ENCODE results near the gene PHAX.

Gene PHAX

DNA sequence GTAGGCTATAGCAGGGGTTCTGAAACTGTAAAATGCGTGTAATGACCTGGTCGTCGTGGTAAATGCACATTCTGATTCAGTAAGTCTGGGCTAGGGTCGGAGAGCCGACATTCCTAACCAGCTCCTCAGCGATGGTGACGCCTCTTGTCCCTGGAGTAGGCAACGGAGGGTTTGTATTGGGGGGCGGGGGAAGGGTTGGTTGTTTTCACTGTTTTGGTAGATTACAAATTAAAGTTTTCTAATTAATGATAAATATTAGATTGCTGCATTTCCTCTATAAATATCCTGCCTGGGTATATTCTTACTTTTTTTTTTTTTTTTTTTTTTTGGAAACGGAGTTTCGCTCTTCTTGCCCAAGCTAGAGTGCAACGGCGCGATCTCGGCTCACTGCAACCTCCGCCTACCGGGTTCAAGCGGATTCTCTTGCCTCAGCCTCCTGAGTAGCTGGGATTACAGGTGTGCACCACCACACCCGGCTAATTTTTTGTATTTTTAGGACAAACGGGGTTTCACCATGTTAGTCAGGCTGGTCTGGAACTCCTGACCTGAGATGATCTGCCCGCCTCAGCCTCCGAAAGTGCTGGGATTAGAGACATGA is 5.2 kb upstream of the PHAX start:
- ATAC-seq: no peak; the same call in 2 of the 3 replicates
- TF ChIP-seq CREB5 (CRISPR knock-in tag; IDR thresholded peaks at IDR 0.05; ENCODE audit: low read depth) (no peak), TCF4 (CRISPR knock-in tag; IDR thresholded peaks at IDR 0.05; ENCODE audit: borderline replicate concordance) (no peak), CSDC2 (CRISPR knock-in tag; IDR thresholded peaks at IDR 0.05) (no peak), PPARA (CRISPR knock-in tag; IDR thresholded peaks at IDR 0.05; ENCODE audit: borderline replicate concordance) (no peak), ARNTL (CRISPR knock-in tag; IDR thresholded peaks at IDR 0.05; ENCODE audit: borderline replicate concordance, low read depth) (no peak), ESRRG (CRISPR knock-in tag; IDR thresholded peaks at IDR 0.05) (no peak), ZC3H10 (CRISPR knock-in tag; IDR thresholded peaks at IDR 0.05) (no peak), ZFP30 (CRISPR knock-in tag; IDR thresholded peaks at IDR 0.05) (no peak), ZFP3 (CRISPR knock-in tag; IDR thresholded peaks at IDR 0.05) (no peak), RARB (CRISPR knock-in tag; IDR thresholded peaks at IDR 0.05) (no peak), BACH2 (CRISPR knock-in tag; IDR thresholded peaks at IDR 0.05; ENCODE audit: borderline replicate concordance) (no peak), TOX (CRISPR knock-in tag; IDR thresholded peaks at IDR 0.05; ENCODE audit: borderline replicate concordance) (no peak)
- TF ChIP-seq, protein P1, sequence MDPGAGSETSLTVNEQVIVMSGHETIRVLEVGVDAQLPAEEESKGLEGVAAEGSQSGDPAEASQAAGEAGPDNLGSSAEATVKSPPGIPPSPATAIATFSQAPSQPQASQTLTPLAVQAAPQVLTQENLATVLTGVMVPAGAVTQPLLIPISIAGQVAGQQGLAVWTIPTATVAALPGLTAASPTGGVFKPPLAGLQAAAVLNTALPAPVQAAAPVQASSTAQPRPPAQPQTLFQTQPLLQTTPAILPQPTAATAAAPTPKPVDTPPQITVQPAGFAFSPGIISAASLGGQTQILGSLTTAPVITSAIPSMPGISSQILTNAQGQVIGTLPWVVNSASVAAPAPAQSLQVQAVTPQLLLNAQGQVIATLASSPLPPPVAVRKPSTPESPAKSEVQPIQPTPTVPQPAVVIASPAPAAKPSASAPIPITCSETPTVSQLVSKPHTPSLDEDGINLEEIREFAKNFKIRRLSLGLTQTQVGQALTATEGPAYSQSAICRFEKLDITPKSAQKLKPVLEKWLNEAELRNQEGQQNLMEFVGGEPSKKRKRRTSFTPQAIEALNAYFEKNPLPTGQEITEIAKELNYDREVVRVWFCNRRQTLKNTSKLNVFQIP (CRISPR knock-in tag; IDR thresholded peaks at IDR 0.05; ENCODE audit: borderline replicate concordance, low read depth): no peak
- TF ChIP-seq, protein P2, sequence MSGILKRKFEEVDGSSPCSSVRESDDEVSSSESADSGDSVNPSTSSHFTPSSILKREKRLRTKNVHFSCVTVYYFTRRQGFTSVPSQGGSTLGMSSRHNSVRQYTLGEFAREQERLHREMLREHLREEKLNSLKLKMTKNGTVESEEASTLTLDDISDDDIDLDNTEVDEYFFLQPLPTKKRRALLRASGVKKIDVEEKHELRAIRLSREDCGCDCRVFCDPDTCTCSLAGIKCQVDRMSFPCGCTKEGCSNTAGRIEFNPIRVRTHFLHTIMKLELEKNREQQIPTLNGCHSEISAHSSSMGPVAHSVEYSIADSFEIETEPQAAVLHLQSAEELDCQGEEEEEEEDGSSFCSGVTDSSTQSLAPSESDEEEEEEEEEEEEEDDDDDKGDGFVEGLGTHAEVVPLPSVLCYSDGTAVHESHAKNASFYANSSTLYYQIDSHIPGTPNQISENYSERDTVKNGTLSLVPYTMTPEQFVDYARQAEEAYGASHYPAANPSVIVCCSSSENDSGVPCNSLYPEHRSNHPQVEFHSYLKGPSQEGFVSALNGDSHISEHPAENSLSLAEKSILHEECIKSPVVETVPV (CRISPR knock-in tag; IDR thresholded peaks at IDR 0.05): no peak

DNA sequence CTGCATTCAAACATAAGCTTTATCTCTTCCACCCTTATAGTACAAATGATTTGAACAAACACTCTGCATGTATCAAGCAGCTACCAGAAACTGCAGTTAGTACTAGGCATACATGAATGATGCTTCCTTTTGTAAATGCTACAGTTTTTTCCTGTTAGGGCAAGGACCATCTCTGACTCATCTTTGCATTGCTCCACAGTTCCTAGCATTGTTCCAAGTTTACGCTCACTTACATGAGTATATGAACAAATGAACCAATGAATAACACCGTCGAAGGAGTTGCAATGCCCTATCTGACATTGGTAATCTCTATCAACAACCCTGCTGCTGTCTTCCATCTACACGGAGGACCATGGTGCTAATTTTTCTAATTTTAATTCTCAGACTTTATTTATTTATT is 3.6 kb upstream of the PHAX start:
- ATAC-seq: no peak
- no peak for TF ChIP-seq ARNTL (CRISPR knock-in tag; IDR thresholded peaks at IDR 0.05; ENCODE audit: borderline replicate concordance, low read depth)
- TF ChIP-seq BACH2 (CRISPR knock-in tag; IDR thresholded peaks at IDR 0.05; ENCODE audit: borderline replicate concordance): no peak
- TF ChIP-seq, protein P3, sequence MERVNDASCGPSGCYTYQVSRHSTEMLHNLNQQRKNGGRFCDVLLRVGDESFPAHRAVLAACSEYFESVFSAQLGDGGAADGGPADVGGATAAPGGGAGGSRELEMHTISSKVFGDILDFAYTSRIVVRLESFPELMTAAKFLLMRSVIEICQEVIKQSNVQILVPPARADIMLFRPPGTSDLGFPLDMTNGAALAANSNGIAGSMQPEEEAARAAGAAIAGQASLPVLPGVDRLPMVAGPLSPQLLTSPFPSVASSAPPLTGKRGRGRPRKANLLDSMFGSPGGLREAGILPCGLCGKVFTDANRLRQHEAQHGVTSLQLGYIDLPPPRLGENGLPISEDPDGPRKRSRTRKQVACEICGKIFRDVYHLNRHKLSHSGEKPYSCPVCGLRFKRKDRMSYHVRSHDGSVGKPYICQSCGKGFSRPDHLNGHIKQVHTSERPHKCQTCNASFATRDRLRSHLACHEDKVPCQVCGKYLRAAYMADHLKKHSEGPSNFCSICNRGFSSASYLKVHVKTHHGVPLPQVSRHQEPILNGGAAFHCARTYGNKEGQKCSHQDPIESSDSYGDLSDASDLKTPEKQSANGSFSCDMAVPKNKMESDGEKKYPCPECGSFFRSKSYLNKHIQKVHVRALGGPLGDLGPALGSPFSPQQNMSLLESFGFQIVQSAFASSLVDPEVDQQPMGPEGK (CRISPR knock-in tag; IDR thresholded peaks at IDR 0.05; ENCODE audit: borderline replicate concordance): no peak
- no peak for TF ChIP-seq PPARA (CRISPR knock-in tag; IDR thresholded peaks at IDR 0.05; ENCODE audit: borderline replicate concordance)
- TF ChIP-seq CREB5 (CRISPR knock-in tag; IDR thresholded peaks at IDR 0.05; ENCODE audit: low read depth): no peak
- TF ChIP-seq, protein P4, sequence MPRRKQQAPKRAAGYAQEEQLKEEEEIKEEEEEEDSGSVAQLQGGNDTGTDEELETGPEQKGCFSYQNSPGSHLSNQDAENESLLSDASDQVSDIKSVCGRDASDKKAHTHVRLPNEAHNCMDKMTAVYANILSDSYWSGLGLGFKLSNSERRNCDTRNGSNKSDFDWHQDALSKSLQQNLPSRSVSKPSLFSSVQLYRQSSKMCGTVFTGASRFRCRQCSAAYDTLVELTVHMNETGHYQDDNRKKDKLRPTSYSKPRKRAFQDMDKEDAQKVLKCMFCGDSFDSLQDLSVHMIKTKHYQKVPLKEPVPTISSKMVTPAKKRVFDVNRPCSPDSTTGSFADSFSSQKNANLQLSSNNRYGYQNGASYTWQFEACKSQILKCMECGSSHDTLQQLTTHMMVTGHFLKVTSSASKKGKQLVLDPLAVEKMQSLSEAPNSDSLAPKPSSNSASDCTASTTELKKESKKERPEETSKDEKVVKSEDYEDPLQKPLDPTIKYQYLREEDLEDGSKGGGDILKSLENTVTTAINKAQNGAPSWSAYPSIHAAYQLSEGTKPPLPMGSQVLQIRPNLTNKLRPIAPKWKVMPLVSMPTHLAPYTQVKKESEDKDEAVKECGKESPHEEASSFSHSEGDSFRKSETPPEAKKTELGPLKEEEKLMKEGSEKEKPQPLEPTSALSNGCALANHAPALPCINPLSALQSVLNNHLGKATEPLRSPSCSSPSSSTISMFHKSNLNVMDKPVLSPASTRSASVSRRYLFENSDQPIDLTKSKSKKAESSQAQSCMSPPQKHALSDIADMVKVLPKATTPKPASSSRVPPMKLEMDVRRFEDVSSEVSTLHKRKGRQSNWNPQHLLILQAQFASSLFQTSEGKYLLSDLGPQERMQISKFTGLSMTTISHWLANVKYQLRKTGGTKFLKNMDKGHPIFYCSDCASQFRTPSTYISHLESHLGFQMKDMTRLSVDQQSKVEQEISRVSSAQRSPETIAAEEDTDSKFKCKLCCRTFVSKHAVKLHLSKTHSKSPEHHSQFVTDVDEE (CRISPR knock-in tag; IDR thresholded peaks at IDR 0.05): no peak
- no peak for TF ChIP-seq TOX (CRISPR knock-in tag; IDR thresholded peaks at IDR 0.05; ENCODE audit: borderline replicate concordance)
- TF ChIP-seq SNAI2 (CRISPR knock-in tag; IDR thresholded peaks at IDR 0.05): no peak
- TF ChIP-seq OSR1 (CRISPR knock-in tag; IDR thresholded peaks at IDR 0.05): no peak
- TF ChIP-seq ISL1 (CRISPR knock-in tag; IDR thresholded peaks at IDR 0.05): no peak
- no peak for TF ChIP-seq CSDC2 (CRISPR knock-in tag; IDR thresholded peaks at IDR 0.05)
- no peak for TF ChIP-seq ZNF8 (CRISPR knock-in tag; IDR thresholded peaks at IDR 0.05)
- no peak for TF ChIP-seq ZNF565 (CRISPR knock-in tag; conservative IDR thresholded peaks at IDR 0.05; ENCODE audit: low read depth)
- no peak for TF ChIP-seq ESRRG (CRISPR knock-in tag; IDR thresholded peaks at IDR 0.05)
- TF ChIP-seq, protein P1 (CRISPR knock-in tag; IDR thresholded peaks at IDR 0.05; ENCODE audit: borderline replicate concordance, low read depth): no peak
- no peak for TF ChIP-seq ZNF70 (CRISPR knock-in tag; IDR thresholded peaks at IDR 0.05)
- no peak for TF ChIP-seq GLIS3 (CRISPR knock-in tag; IDR thresholded peaks at IDR 0.05)
- no peak for TF ChIP-seq ZFP3 (CRISPR knock-in tag; IDR thresholded peaks at IDR 0.05)
- TF ChIP-seq ZC3H10 (CRISPR knock-in tag; IDR thresholded peaks at IDR 0.05): no peak
